ENCODE results near the gene KLF13. TPM values are rescaled to one million over a fixed set of nuclear protein-coding genes. Genes with fewer than 3 reads are reported as not detected.

KLF13 gene
- total RNA-seq, 1 experiment from 2014 or later, result 14.1 TPM

- intact Hi-C loops (cut with micrococcal nuclease; ENCODE audit: unreplicated experiment), result no loop called here
- Mint-ChIP-seq H3K36me3 (ENCODE audit: insufficient read depth, unreplicated experiment) (no peaks in the 10 kb centered on the region), H3K27me3 (ENCODE audit: unreplicated experiment) (no peaks in the 10 kb centered on the region), H3K4me1 (ENCODE audit: low read depth, unreplicated experiment) (no peaks in the 10 kb centered on the region), H3K27ac (ENCODE audit: unreplicated experiment) (no peak overlapping the region), H3K9me3 (ENCODE audit: low read depth, unreplicated experiment) (peaks cover 3% of the 10 kb centered on the region), H3K4me3 (ENCODE audit: low read depth, unreplicated experiment) (no peak overlapping the region)
- no peak for DNase-seq
- no TSS peak for BruUV-seq (replicated peaks)
- TF ChIP-seq CTCF (IDR thresholded peaks at IDR 0.05; ENCODE audit: unreplicated experiment), result no peak
- CTCF ChIA-PET, result no interaction called here
Measured at GRCh38 chr15:31390029-31390428, 63.4 kb downstream of the KLF13 start.

GRCh38 chr15:31390777-31391486 lies 64.3 kb downstream of the KLF13 start:
- Mint-ChIP-seq H3K9me3 (ENCODE audit: low read depth, unreplicated experiment) (peaks cover 3% of the 10 kb centered on the region), H3K4me1 (ENCODE audit: low read depth, unreplicated experiment) (no peaks in the 10 kb centered on the region), H3K27me3 (ENCODE audit: unreplicated experiment) (no peaks in the 10 kb centered on the region), H3K4me3 (ENCODE audit: low read depth, unreplicated experiment) (no peak overlapping the region), H3K27ac (ENCODE audit: unreplicated experiment) (no peak overlapping the region), H3K36me3 (ENCODE audit: insufficient read depth, unreplicated experiment) (no peaks in the 10 kb centered on the region)
- intact Hi-C loops (cut with micrococcal nuclease; ENCODE audit: unreplicated experiment), result no loop called here
- BruUV-seq (replicated peaks), result no TSS peak
- no peak for TF ChIP-seq CTCF (IDR thresholded peaks at IDR 0.05; ENCODE audit: unreplicated experiment)
- CTCF ChIA-PET, result no interaction called here
- no peak for DNase-seq

- CTCF ChIA-PET, result interaction anchor here (1.0 kb wide), 1 partner anchor 10 kb away, joined by 3 read pairs; no protein-coding TSS in a partner anchor
- no TSS peak for BruUV-seq (replicated peaks)
- no peak for TF ChIP-seq CTCF (IDR thresholded peaks at IDR 0.05; ENCODE audit: unreplicated experiment)
Measured at GRCh38 chr15:31391687-31392671, 65.3 kb downstream of the KLF13 start.

GRCh38 chr15:31392761-31393401 lies 66.2 kb downstream of the KLF13 start:
- CTCF ChIA-PET, result interaction anchor here (1.0 kb wide), 1 partner anchor 11 kb away, joined by 3 read pairs; no protein-coding TSS in a partner anchor
- no peak for TF ChIP-seq CTCF (IDR thresholded peaks at IDR 0.05; ENCODE audit: unreplicated experiment)

More at GRCh38 chr15:31391687-31392671, 65.3 kb downstream of the KLF13 start:
- no peaks in the 10 kb centered on the region for H3K27me3 Mint-ChIP-seq (ENCODE audit: unreplicated experiment)
- no peaks in the 10 kb centered on the region for H3K4me1 Mint-ChIP-seq (ENCODE audit: low read depth, unreplicated experiment)
- peak; percentile 36 for DNase-seq
- intact Hi-C loops (cut with micrococcal nuclease; ENCODE audit: unreplicated experiment), result no loop called here
- peaks cover 3% of the 10 kb centered on the region for H3K9me3 Mint-ChIP-seq (ENCODE audit: low read depth, unreplicated experiment)
- no peak overlapping the region for H3K27ac Mint-ChIP-seq (ENCODE audit: unreplicated experiment)
- H3K36me3 Mint-ChIP-seq (ENCODE audit: insufficient read depth, unreplicated experiment), result no peaks in the 10 kb centered on the region
- peak overlapping the region; percentile 70 for H3K4me3 Mint-ChIP-seq (ENCODE audit: low read depth, unreplicated experiment)

More at GRCh38 chr15:31392761-31393401, 66.2 kb downstream of the KLF13 start:
- intact Hi-C loops (cut with micrococcal nuclease; ENCODE audit: unreplicated experiment), result no loop called here
- Mint-ChIP-seq H3K36me3 (ENCODE audit: insufficient read depth, unreplicated experiment) (no peaks in the 10 kb centered on the region), H3K27me3 (ENCODE audit: unreplicated experiment) (no peaks in the 10 kb centered on the region), H3K27ac (ENCODE audit: unreplicated experiment) (no peak overlapping the region), H3K4me3 (ENCODE audit: low read depth, unreplicated experiment) (peak overlapping the region; percentile 70), H3K4me1 (ENCODE audit: low read depth, unreplicated experiment) (no peaks in the 10 kb centered on the region), H3K9me3 (ENCODE audit: low read depth, unreplicated experiment) (peaks cover 3% of the 10 kb centered on the region)
- DNase-seq, result no peak
- BruUV-seq (replicated peaks), result no TSS peak
